Measurements from ENCODE around the gene MPC2.

DNA sequence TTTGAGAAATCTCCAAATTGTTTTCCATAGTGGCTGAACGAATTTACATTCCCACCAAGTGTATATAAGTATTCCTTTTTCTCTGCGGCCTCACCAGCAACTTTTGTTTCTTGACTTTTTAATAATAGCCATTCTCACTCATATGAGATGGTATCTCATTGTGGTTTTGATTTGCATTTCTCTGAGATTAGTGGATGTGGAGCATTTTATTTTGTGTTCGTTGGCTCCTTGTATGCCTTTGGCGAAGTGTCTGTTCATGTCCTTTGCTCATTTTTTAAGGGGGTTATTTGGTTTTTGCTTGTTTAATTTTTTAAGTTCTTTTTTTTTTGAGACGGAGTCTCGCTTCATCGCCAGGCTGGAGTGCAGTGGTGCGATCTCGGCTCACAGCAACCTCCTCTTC lies 45.1 kb upstream of the MPC2 start:
- TF ChIP-seq, protein P1, sequence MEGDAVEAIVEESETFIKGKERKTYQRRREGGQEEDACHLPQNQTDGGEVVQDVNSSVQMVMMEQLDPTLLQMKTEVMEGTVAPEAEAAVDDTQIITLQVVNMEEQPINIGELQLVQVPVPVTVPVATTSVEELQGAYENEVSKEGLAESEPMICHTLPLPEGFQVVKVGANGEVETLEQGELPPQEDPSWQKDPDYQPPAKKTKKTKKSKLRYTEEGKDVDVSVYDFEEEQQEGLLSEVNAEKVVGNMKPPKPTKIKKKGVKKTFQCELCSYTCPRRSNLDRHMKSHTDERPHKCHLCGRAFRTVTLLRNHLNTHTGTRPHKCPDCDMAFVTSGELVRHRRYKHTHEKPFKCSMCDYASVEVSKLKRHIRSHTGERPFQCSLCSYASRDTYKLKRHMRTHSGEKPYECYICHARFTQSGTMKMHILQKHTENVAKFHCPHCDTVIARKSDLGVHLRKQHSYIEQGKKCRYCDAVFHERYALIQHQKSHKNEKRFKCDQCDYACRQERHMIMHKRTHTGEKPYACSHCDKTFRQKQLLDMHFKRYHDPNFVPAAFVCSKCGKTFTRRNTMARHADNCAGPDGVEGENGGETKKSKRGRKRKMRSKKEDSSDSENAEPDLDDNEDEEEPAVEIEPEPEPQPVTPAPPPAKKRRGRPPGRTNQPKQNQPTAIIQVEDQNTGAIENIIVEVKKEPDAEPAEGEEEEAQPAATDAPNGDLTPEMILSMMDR (IDR thresholded peaks at IDR 0.05): no peak
- TF ChIP-seq ZBTB21 (CRISPR knock-in tag; IDR thresholded peaks at IDR 0.05; ENCODE audit: borderline replicate concordance) (no peak), PREB (CRISPR knock-in tag; IDR thresholded peaks at IDR 0.05; ENCODE audit: borderline replicate concordance) (no peak), CREB1 (CRISPR knock-in tag; IDR thresholded peaks at IDR 0.05) (no peak), SMAD3 (CRISPR knock-in tag; IDR thresholded peaks at IDR 0.05; ENCODE audit: borderline replicate concordance) (no peak), NFATC4 (CRISPR knock-in tag; IDR thresholded peaks at IDR 0.05) (no peak)
- TF ChIP-seq, protein P2, sequence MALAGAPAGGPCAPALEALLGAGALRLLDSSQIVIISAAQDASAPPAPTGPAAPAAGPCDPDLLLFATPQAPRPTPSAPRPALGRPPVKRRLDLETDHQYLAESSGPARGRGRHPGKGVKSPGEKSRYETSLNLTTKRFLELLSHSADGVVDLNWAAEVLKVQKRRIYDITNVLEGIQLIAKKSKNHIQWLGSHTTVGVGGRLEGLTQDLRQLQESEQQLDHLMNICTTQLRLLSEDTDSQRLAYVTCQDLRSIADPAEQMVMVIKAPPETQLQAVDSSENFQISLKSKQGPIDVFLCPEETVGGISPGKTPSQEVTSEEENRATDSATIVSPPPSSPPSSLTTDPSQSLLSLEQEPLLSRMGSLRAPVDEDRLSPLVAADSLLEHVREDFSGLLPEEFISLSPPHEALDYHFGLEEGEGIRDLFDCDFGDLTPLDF (CRISPR knock-in tag; IDR thresholded peaks at IDR 0.05): no peak

Measured in WTC11 (cell line).